Epithelial cell of esophagus (primary cell): Measurements from ENCODE around the gene SNCB.

Experiments
- DNase-seq: peaks from one replicate; pipeline ENCODE4 v3.0.0; 2010; ENCODE audit warnings: low read depth
- H3K4me3 ChIP-seq: 2 replicates; pipeline ENCODE4 v1.5.1; 2011; ENCODE audit warnings: mild to moderate bottlenecking, low read length, control low read depth
- TF ChIP-seq, protein P1 (sequence below): IDR thresholded peaks from 2 replicates; pipeline ENCODE4 v1.5.1; 2011; ENCODE audit warnings: low read depth, mild to moderate bottlenecking, low read length, control low read depth, inconsistent platforms; ENCODE audit not compliant: insufficient read depth; ENCODE audit errors: missing control alignments

The SNCB gene

GRCh38 chr5:176629317-176629852, 949 bp downstream of the SNCB start:
- H3K4me3 ChIP-seq: no peak overlapping the region
- TF ChIP-seq, protein P1, sequence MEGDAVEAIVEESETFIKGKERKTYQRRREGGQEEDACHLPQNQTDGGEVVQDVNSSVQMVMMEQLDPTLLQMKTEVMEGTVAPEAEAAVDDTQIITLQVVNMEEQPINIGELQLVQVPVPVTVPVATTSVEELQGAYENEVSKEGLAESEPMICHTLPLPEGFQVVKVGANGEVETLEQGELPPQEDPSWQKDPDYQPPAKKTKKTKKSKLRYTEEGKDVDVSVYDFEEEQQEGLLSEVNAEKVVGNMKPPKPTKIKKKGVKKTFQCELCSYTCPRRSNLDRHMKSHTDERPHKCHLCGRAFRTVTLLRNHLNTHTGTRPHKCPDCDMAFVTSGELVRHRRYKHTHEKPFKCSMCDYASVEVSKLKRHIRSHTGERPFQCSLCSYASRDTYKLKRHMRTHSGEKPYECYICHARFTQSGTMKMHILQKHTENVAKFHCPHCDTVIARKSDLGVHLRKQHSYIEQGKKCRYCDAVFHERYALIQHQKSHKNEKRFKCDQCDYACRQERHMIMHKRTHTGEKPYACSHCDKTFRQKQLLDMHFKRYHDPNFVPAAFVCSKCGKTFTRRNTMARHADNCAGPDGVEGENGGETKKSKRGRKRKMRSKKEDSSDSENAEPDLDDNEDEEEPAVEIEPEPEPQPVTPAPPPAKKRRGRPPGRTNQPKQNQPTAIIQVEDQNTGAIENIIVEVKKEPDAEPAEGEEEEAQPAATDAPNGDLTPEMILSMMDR: no peak

DNA sequence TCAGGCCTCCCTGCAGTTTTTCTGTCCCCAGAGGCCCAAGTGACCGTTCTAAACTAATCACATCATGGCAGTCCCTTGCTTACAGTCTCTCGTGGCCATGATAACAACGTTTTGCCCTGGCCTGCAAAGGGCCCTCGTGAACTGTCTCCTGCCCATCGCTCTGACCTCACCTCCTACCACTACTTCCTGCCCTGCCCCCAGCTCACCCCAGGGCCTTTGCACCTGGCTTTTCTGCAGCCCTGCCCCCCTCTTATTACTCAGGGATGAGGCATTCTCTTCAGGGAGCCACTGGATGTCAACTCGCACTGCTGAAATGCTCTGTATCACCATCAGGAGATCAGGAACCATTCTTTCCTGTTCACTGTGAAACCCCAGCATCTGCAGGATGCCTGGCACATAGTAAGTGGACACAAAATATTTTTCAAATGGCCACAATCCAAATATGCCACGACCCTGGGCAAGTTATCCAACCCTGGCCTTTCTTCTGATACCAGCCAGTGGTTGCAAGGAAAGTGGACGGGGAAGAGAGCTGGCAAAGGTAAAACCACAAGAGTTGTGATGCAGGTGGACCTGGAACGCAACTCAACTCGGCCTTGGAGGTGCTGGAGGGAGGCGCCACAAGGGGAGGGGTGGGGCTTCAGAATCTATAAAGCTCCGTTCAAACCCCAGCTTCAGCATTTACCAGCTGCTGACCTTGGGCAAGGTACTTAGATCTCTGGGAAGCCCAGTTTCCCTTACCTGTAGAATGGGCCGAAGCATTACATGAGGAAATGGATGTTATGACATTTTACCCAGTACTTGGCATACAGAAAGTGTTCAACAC, 1.7 kb downstream of the SNCB start:
- DNase-seq: no peak
- TF ChIP-seq, protein P1: no peak
- no peak overlapping the region for H3K4me3 ChIP-seq

More at GRCh38 chr5:176629317-176629852, 949 bp downstream of the SNCB start:
- no peak for DNase-seq

DNA sequence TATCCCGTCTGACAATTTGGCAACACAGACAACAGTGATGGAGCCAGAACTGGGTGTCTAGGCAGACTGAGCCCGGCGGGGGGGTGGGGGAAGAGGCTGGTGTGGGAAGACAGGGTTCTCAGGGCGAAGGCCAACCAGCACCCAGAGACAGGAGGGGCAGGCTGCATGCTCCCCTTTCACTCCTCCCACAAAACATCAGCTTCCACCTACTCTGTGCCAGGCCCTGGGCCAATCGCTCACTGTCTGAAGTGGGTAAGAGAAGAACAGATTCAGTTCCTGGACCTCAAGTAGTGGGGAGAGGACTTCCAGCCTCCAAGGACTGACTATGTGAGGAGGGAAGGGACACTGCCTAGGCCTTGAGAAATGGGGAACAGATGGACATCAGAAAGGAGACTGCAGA, 2.8 kb downstream of the SNCB start:
- H3K4me3 ChIP-seq: no peak overlapping the region
- no peak for DNase-seq
- TF ChIP-seq, protein P1: no peak

GRCh38 chr5:176626876-176627236, 3.5 kb downstream of the SNCB start:
- TF ChIP-seq, protein P1: no peak
- no peak for DNase-seq
- no peak overlapping the region for H3K4me3 ChIP-seq

GRCh38 chr5:176625966-176626875, 4.1 kb downstream of the SNCB start:
- TF ChIP-seq, protein P1: no peak
- peak; percentile 73 for DNase-seq
- H3K4me3 ChIP-seq: no peak overlapping the region

- TF ChIP-seq, protein P1: no peak
- no peak overlapping the region for H3K4me3 ChIP-seq
- no peak for DNase-seq
Measured at GRCh38 chr5:176625512-176625911, 4.8 kb downstream of the SNCB start.
